ENCODE measurements around the gene USP6NL.

USP6NL gene

DNA sequence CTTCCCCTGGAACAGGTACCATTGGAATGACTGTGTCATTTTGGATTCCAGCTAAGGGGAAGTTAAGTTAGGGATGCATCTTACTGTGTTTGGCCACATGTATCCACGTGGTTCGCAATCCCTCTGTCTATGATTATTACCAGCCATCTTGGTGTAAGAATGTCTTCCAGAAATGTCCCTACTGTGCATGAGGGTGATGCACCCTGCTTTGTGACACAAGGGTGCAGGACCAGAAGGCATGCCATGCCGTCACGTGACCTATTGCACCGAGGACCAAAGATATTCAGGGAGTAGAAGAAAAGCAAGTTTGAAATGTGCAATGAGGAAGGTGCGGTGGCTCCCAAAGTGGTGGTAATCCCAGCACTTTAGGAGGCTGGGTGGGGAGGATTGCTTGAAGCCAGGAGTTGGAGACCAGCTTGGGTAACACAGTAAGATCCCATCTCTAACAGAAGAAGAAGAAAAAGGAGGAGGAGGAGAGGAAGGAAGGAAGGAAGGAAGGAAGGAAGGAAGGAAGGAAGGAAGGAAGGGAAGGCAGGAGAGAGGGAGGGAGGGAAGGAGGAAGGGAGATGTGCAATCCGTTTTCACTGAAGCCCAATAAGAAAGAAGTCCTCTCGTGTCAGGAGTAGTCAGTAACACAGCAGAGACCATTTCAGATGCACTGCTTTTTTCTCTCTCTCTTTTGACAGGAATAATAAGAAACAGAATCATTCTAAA lies 42.5 kb upstream of the USP6NL start:
- TF ChIP-seq TAF1 (IDR thresholded peaks at IDR 0.05; ENCODE audit: borderline replicate concordance, insufficient read depth, low read length) = no peak
- TF ChIP-seq, protein P1, sequence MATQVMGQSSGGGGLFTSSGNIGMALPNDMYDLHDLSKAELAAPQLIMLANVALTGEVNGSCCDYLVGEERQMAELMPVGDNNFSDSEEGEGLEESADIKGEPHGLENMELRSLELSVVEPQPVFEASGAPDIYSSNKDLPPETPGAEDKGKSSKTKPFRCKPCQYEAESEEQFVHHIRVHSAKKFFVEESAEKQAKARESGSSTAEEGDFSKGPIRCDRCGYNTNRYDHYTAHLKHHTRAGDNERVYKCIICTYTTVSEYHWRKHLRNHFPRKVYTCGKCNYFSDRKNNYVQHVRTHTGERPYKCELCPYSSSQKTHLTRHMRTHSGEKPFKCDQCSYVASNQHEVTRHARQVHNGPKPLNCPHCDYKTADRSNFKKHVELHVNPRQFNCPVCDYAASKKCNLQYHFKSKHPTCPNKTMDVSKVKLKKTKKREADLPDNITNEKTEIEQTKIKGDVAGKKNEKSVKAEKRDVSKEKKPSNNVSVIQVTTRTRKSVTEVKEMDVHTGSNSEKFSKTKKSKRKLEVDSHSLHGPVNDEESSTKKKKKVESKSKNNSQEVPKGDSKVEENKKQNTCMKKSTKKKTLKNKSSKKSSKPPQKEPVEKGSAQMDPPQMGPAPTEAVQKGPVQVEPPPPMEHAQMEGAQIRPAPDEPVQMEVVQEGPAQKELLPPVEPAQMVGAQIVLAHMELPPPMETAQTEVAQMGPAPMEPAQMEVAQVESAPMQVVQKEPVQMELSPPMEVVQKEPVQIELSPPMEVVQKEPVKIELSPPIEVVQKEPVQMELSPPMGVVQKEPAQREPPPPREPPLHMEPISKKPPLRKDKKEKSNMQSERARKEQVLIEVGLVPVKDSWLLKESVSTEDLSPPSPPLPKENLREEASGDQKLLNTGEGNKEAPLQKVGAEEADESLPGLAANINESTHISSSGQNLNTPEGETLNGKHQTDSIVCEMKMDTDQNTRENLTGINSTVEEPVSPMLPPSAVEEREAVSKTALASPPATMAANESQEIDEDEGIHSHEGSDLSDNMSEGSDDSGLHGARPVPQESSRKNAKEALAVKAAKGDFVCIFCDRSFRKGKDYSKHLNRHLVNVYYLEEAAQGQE (IDR thresholded peaks at IDR 0.05; ENCODE audit: insufficient read depth in 1 of 2, low read depth in 2 of 2, low read length in 2 of 2) = no peak
- TF ChIP-seq POLR2AphosphoS5 (IDR thresholded peaks at IDR 0.05; ENCODE audit: low read depth, low read length) = no peak
- TF ChIP-seq FOXP2 (optimal IDR thresholded peaks at IDR 0.05; ENCODE audit: borderline replicate concordance, extremely low read depth, extremely low read length, insufficient read depth) = no peak
- no peak for TF ChIP-seq SIN3A (IDR thresholded peaks at IDR 0.05; ENCODE audit: borderline replicate concordance, insufficient read depth, low read length)

DNA sequence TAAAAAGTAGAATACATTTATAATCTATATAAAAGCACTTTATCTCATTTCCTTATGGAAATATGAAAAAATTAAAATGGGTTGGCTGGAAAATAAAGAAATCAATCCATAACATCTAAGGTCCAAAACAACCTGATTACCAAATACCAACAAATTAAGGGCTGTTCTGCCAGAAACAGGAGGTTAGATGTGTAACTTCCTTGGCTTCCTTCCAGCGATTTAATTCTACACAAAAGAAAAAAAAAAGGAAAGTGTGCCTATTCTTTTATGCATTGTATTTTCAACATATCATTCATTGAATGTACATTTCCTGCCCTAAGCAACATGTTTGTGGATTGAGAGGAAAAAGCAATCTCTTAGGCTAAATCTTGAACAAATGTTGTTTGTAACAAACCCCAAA lies 36.2 kb upstream of the USP6NL start:
- TF ChIP-seq TAF1 (IDR thresholded peaks at IDR 0.05; ENCODE audit: borderline replicate concordance, insufficient read depth, low read length) = no peak
- no peak for TF ChIP-seq POLR2AphosphoS5 (IDR thresholded peaks at IDR 0.05; ENCODE audit: low read depth, low read length)
- no peak for TF ChIP-seq FOXP2 (optimal IDR thresholded peaks at IDR 0.05; ENCODE audit: borderline replicate concordance, extremely low read depth, extremely low read length, insufficient read depth)

DNA sequence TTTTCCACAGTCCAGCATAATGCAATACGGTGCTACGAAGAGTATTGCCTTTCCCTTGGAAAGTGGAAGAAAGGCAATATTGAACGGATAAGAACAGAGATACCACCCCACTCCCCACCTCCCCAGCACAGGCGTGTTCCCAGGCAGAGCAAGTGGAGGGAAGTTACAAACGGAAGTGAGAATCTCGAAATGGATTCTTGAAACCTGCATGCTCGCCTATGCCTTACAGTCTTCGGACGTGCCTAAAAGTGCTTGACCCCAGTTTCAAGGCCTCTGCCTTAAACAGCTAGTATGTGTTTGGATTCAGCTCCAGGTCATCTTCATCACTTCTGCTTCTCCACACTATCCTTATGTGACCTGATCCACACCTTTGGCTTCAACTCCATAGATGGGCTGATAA lies 35.0 kb upstream of the USP6NL start:
- TF ChIP-seq POLR2AphosphoS5 (IDR thresholded peaks at IDR 0.05; ENCODE audit: low read depth, low read length) = no peak
- TF ChIP-seq SIN3A (IDR thresholded peaks at IDR 0.05; ENCODE audit: borderline replicate concordance, insufficient read depth, low read length) = no peak
- TF ChIP-seq FOXP2 (optimal IDR thresholded peaks at IDR 0.05; ENCODE audit: borderline replicate concordance, extremely low read depth, extremely low read length, insufficient read depth) = no peak
- TF ChIP-seq, protein P1 (IDR thresholded peaks at IDR 0.05; ENCODE audit: insufficient read depth in 1 of 2, low read depth in 2 of 2, low read length in 2 of 2) = no peak
- TF ChIP-seq TAF1 (IDR thresholded peaks at IDR 0.05; ENCODE audit: borderline replicate concordance, insufficient read depth, low read length) = no peak

DNA sequence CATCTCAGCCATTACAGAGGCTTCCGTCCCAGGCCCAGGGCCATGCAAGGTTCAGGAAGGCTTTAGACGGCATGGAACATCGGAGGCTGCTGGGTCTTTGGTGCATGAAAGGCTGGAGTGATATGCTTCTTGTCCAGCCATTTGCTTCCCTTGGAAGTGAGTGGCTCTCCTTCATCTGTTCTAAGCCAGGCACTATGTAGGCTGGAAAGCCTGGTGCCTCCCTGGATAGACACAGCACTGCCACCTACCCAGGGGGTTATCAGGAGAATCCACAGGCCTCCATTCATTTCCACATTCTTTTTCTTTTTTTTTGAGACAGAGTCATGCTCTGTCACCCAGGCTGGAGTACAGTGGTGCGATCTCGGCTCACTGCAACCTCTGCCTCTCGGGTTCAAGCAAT lies 31.6 kb upstream of the USP6NL start:
- TF ChIP-seq POLR2AphosphoS5 (IDR thresholded peaks at IDR 0.05; ENCODE audit: low read depth, low read length) = no peak
- no peak for TF ChIP-seq FOXP2 (optimal IDR thresholded peaks at IDR 0.05; ENCODE audit: borderline replicate concordance, extremely low read depth, extremely low read length, insufficient read depth)
- TF ChIP-seq, protein P1 (IDR thresholded peaks at IDR 0.05; ENCODE audit: insufficient read depth in 1 of 2, low read depth in 2 of 2, low read length in 2 of 2) = no peak
- no peak for TF ChIP-seq TAF1 (IDR thresholded peaks at IDR 0.05; ENCODE audit: borderline replicate concordance, insufficient read depth, low read length)
- no peak for TF ChIP-seq SIN3A (IDR thresholded peaks at IDR 0.05; ENCODE audit: borderline replicate concordance, insufficient read depth, low read length)

GRCh38 chr10:11642566-11642965 lies 31.1 kb upstream of the USP6NL start:
- TF ChIP-seq FOXP2 (optimal IDR thresholded peaks at IDR 0.05; ENCODE audit: borderline replicate concordance, extremely low read depth, extremely low read length, insufficient read depth) (no peak), SIN3A (IDR thresholded peaks at IDR 0.05; ENCODE audit: borderline replicate concordance, insufficient read depth, low read length) (no peak), TAF1 (IDR thresholded peaks at IDR 0.05; ENCODE audit: borderline replicate concordance, insufficient read depth, low read length) (no peak), POLR2AphosphoS5 (IDR thresholded peaks at IDR 0.05; ENCODE audit: low read depth, low read length) (no peak)
- TF ChIP-seq, protein P1 (IDR thresholded peaks at IDR 0.05; ENCODE audit: insufficient read depth in 1 of 2, low read depth in 2 of 2, low read length in 2 of 2) = no peak

All from PFSK-1 (cell line).